ENCODE measurements around the gene C17orf113.

GRCh38 chr17:42092939-42093338, 42.5 kb upstream of the C17orf113 start:
- TF ChIP-seq, protein P1, sequence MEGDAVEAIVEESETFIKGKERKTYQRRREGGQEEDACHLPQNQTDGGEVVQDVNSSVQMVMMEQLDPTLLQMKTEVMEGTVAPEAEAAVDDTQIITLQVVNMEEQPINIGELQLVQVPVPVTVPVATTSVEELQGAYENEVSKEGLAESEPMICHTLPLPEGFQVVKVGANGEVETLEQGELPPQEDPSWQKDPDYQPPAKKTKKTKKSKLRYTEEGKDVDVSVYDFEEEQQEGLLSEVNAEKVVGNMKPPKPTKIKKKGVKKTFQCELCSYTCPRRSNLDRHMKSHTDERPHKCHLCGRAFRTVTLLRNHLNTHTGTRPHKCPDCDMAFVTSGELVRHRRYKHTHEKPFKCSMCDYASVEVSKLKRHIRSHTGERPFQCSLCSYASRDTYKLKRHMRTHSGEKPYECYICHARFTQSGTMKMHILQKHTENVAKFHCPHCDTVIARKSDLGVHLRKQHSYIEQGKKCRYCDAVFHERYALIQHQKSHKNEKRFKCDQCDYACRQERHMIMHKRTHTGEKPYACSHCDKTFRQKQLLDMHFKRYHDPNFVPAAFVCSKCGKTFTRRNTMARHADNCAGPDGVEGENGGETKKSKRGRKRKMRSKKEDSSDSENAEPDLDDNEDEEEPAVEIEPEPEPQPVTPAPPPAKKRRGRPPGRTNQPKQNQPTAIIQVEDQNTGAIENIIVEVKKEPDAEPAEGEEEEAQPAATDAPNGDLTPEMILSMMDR (conservative IDR thresholded peaks at IDR 0.05; ENCODE audit: low read depth, low read length) = no peak
- TF ChIP-seq EZH2 (IDR thresholded peaks at IDR 0.05; ENCODE audit: low read length, unreplicated experiment) = no peak
